HepG2 (cell line): ENCODE results near the gene LRRC74A. TPM values are rescaled to one million over a fixed set of nuclear protein-coding genes. Genes with fewer than 3 reads are reported as not detected.

ENCODE experiments used
- CC2D1A ChIP-seq: sonication (generic); formaldehyde crosslinking; IDR thresholded peaks from 2 replicates; pipeline ENCODE4 v1.8.1; 2023; ENCODE audit warnings: mild to moderate bottlenecking, missing genetic modification reagents
- GFI1 ChIP-seq: sonication (generic); formaldehyde crosslinking; IDR thresholded peaks from 2 replicates; pipeline ENCODE4 v1.5.0; 2020; ENCODE audit warnings: missing genetic modification reagents, mild to moderate bottlenecking, borderline replicate concordance
- GTF2F1 ChIP-seq: fragments of 150-350 bp; IDR thresholded peaks from 2 replicates; pipeline ENCODE4 v1.6.1; 2014; ENCODE audit warnings: low read length
- IRF9 ChIP-seq: sonication (generic); formaldehyde crosslinking; IDR thresholded peaks from 2 replicates; pipeline ENCODE4 v1.8.0; 2022; ENCODE audit warnings: missing genetic modification reagents, mild to moderate bottlenecking, borderline replicate concordance
- NCOA5 ChIP-seq: sonication (generic); formaldehyde crosslinking; IDR thresholded peaks from 2 replicates; pipeline ENCODE4 v1.4.0; 2020; ENCODE audit warnings: missing genetic modification reagents
- PHF21A ChIP-seq: sonication (generic); formaldehyde crosslinking; IDR thresholded peaks from 2 replicates; pipeline ENCODE4 v1.5.0; 2020; ENCODE audit warnings: mild to moderate bottlenecking, missing genetic modification reagents
- SAFB2 ChIP-seq: sonication (generic); formaldehyde crosslinking; IDR thresholded peaks from 2 replicates; pipeline ENCODE4 v1.5.1; 2020; ENCODE audit warnings: missing genetic modification reagents, low read depth, mild to moderate bottlenecking, borderline replicate concordance
- SMAD9 ChIP-seq: sonication (generic); formaldehyde crosslinking; IDR thresholded peaks from 2 replicates; pipeline ENCODE4 v1.5.1; 2020; ENCODE audit warnings: mild to moderate bottlenecking, missing genetic modification reagents
- SOX13 ChIP-seq, 3 experiments: fragments of 450-650 bp in 1 of 3; sonication (generic) in 1 of 3; formaldehyde crosslinking in 1 of 3; IDR thresholded peaks in 2 of 3; conservative IDR thresholded peaks in 1 of 3; 2 replicates each; pipeline versions ENCODE4 v1.5.0 to v1.6.1; 2016 to 2020; ENCODE audit warnings: antibody characterized with exemption in 1 of 3, mild to moderate bottlenecking in 1 of 3, missing compliant biosample characterization in 1 of 3, missing genetic modification reagents in 1 of 3, moderate library complexity in 1 of 3
- SP1 ChIP-seq, 2 experiments: fragments of 450-650 bp in 1 of 2; sonication (generic) in 1 of 2; formaldehyde crosslinking in 1 of 2; IDR thresholded peaks; 2 replicates each; pipeline versions ENCODE4 v1.4.0 to v1.6.1; 2016 to 2020; ENCODE audit warnings: missing genetic modification reagents in 1 of 2
- YEATS4 ChIP-seq: sonication (generic); formaldehyde crosslinking; IDR thresholded peaks from 2 replicates; pipeline ENCODE4 v1.4.0; 2020; ENCODE audit warnings: missing genetic modification reagents, borderline replicate concordance
- ZBTB26 ChIP-seq: IDR thresholded peaks from 2 replicates; pipeline ENCODE4 v1.6.1; 2016; ENCODE audit warnings: missing compliant biosample characterization, missing genetic modification reagents, borderline replicate concordance
- ZNF17 ChIP-seq: sonication (generic); formaldehyde crosslinking; IDR thresholded peaks from 2 replicates; pipeline ENCODE4 v1.5.0; 2020; ENCODE audit warnings: mild to moderate bottlenecking, missing genetic modification reagents
- ZNF33A ChIP-seq: sonication (generic); formaldehyde crosslinking; IDR thresholded peaks from 2 replicates; pipeline ENCODE4 v1.5.1; 2020; ENCODE audit warnings: missing genetic modification reagents, mild to moderate bottlenecking, moderate library complexity, borderline replicate concordance
- ZNF510 ChIP-seq: sonication (generic); formaldehyde crosslinking; IDR thresholded peaks from 2 replicates; pipeline ENCODE4 v1.4.0; 2020; ENCODE audit warnings: low read depth, mild to moderate bottlenecking, missing genetic modification reagents
- polyA plus RNA-seq, 8 experiments: library from polyadenylated mRNA; depleted of rRNA in 3 of 8; stranded (reverse) in 7 of 8; unstranded in 1 of 8; fragments of >200 nt; fragmentation: Illumina TruSeq in 4 of 8; extraction: Trizol in 4 of 8; gene quantifications; 2 replicates each; pipeline versions ENCODE4 v1.2.1 to v1.2.3, GENCODE V29; 2011 to 2016; ENCODE audit warnings: low read depth in 4 of 8, missing spikeins in 1 of 8, mixed read lengths in 1 of 8; ENCODE audit not compliant: insufficient read depth in 1 of 8
- total RNA-seq, 5 experiments: library from RNA; depleted of rRNA; stranded (reverse); fragments of >200 nt; fragmentation: Illumina TruSeq; extraction: Trizol; gene quantifications; 2 replicates each; pipeline ENCODE4 v1.2.3, GENCODE V29; 2016; ENCODE audit warnings: low read depth in 1 of 5
- TF ChIP-seq, protein P1 (sequence below): sonication (generic); formaldehyde crosslinking; IDR thresholded peaks from 2 replicates; pipeline ENCODE4 v1.4.0; 2020; ENCODE audit warnings: missing genetic modification reagents, borderline replicate concordance
- TF ChIP-seq, protein P2 (sequence below): IDR thresholded peaks from 2 replicates; pipeline ENCODE4 v1.6.1; 2016; ENCODE audit warnings: low read depth, control low read depth

Gene LRRC74A
- total and polyA plus RNA-seq, 2 of the 13 experiments (the other 11 are each of a cell fraction or from before 2014, with no cell fraction given), result not detected

DNA sequence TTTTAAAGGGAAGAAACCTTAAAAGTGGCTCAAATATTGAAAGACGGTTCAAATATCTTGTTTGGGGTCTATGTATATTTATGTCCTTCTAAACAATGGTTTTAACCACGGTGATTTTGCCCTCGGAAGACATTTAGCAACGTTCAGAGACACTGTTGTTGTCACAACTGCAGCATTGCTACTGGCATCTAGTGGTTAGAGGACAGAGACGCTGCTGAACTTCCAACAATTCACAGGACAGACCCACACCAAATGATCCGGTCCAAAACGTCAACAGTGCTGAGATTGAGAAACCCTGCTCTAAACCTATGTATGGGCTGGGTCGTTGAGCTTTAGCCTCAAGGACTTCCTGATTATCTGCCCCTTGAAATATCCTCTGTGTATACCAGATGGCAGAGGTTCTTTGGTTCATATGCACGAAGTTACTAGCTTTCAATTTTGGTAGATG is 15.2 kb upstream of the LRRC74A start (continued):
- TF ChIP-seq, protein P1, sequence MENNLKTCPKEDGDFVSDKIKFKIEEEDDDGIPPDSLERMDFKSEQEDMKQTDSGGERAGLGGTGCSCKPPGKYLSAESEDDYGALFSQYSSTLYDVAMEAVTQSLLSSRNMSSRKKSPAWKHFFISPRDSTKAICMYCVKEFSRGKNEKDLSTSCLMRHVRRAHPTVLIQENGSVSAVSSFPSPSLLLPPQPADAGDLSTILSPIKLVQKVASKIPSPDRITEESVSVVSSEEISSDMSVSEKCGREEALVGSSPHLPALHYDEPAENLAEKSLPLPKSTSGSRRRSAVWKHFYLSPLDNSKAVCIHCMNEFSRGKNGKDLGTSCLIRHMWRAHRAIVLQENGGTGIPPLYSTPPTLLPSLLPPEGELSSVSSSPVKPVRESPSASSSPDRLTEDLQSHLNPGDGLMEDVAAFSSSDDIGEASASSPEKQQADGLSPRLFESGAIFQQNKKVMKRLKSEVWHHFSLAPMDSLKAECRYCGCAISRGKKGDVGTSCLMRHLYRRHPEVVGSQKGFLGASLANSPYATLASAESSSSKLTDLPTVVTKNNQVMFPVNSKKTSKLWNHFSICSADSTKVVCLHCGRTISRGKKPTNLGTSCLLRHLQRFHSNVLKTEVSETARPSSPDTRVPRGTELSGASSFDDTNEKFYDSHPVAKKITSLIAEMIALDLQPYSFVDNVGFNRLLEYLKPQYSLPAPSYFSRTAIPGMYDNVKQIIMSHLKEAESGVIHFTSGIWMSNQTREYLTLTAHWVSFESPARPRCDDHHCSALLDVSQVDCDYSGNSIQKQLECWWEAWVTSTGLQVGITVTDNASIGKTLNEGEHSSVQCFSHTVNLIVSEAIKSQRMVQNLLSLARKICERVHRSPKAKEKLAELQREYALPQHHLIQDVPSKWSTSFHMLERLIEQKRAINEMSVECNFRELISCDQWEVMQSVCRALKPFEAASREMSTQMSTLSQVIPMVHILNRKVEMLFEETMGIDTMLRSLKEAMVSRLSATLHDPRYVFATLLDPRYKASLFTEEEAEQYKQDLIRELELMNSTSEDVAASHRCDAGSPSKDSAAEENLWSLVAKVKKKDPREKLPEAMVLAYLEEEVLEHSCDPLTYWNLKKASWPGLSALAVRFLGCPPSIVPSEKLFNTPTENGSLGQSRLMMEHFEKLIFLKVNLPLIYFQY, result peak; percentile 92
- peak; percentile 77 for TF ChIP-seq GFI1 (CRISPR knock-in tag)
- no peak for TF ChIP-seq SMAD9 (CRISPR knock-in tag)
- no peak for TF ChIP-seq ZNF17 (CRISPR knock-in tag)
- TF ChIP-seq CC2D1A (CRISPR knock-in tag), result no peak
- TF ChIP-seq SAFB2 (CRISPR knock-in tag), result no peak
- no peak for TF ChIP-seq GTF2F1
- no peak for TF ChIP-seq ZBTB26
- no peak for TF ChIP-seq ZNF33A (CRISPR knock-in tag)
- TF ChIP-seq, protein P2, sequence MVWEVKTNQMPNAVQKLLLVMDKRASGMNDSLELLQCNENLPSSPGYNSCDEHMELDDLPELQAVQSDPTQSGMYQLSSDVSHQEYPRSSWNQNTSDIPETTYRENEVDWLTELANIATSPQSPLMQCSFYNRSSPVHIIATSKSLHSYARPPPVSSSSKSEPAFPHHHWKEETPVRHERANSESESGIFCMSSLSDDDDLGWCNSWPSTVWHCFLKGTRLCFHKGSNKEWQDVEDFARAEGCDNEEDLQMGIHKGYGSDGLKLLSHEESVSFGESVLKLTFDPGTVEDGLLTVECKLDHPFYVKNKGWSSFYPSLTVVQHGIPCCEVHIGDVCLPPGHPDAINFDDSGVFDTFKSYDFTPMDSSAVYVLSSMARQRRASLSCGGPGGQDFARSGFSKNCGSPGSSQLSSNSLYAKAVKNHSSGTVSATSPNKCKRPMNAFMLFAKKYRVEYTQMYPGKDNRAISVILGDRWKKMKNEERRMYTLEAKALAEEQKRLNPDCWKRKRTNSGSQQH (CRISPR knock-in tag), result no peak
- peak; percentile 49; the same call in 1 of the 2 replicates for TF ChIP-seq PHF21A (CRISPR knock-in tag)
- TF ChIP-seq NCOA5 (CRISPR knock-in tag), result no peak
- TF ChIP-seq IRF9, result no peak
- TF ChIP-seq SOX13 (IDR thresholded peaks at IDR 0.05), result no peak
- 0 out of 4 replicates have a peak, but pooled peaks of 1 of the 2 experiments have one; percentile 28 for TF ChIP-seq SOX13 (CRISPR knock-in tag; conservative IDR thresholded peaks at IDR 0.05 in 1 of 2, IDR thresholded peaks at IDR 0.05 in 1 of 2)
- no peak for TF ChIP-seq YEATS4 (CRISPR knock-in tag)
- no peak for TF ChIP-seq ZNF510 (CRISPR knock-in tag)
- TF ChIP-seq SP1 (IDR thresholded peaks at IDR 0.05), result no peak
- TF ChIP-seq SP1 (CRISPR knock-in tag; IDR thresholded peaks at IDR 0.05), result no peak
